Measurements from ENCODE around the gene PLA2G4F.

PLA2G4F gene

GRCh38 chr15:42163291-42163690 is 6.9 kb upstream of the PLA2G4F start:
- no peak for DNase-seq

GRCh38 chr15:42160136-42160535 is 3.7 kb upstream of the PLA2G4F start:
- DNase-seq: no peak

- no peak for DNase-seq
Observed at GRCh38 chr15:42159381-42160015, 3.1 kb upstream of the PLA2G4F start.

DNA sequence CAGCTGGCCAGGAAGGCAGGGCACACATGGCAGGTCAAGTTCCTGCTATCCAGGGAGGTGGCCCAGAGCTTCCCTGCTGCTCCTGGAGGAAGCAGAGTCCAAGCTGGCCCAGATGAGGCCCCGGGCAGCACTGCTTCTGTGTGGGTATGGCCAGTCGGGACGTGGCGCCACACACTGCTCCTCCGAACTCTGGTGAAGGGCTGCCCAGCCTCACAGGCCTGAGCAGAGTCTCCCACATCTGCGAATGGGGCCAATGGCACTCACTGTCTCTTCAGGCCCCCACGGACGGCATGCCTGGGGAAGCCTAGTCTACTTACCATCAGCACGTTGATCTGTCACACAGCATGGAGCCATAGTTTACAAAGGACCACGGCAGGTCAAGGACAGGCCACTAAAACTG is 2.5 kb upstream of the PLA2G4F start:
- DNase-seq: no peak

GRCh38 chr15:42157981-42158765 is 1.7 kb upstream of the PLA2G4F start:
- no peak for DNase-seq

- DNase-seq: no peak
Observed at GRCh38 chr15:42157381-42157780, 945 bp upstream of the PLA2G4F start.

- DNase-seq: no peak
Observed at GRCh38 chr15:42155546-42156242, 742 bp downstream of the PLA2G4F start.

- DNase-seq: no peak
Observed at GRCh38 chr15:42154956-42155355, 1.5 kb downstream of the PLA2G4F start.

GRCh38 chr15:42154212-42154941 is 2.1 kb downstream of the PLA2G4F start:
- DNase-seq: no peak

DNA sequence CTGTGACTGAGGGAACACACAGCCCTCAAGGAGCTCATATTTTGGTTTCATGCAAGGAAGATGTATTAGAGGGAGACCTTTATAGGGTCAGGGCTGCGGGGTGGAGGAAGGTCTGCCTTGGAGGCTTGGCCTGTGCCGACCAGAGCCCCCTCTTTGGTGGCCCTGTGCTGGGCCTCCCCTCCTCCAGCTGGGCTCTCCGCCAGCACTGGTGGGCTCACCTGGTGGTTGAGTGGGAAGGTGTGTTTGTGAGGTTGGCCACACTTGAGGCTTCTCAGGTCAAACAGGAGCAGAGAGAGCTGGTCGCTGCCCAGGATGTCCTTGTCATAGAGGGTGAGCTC is 2.6 kb downstream of the PLA2G4F start:
- no peak for DNase-seq

DNA sequence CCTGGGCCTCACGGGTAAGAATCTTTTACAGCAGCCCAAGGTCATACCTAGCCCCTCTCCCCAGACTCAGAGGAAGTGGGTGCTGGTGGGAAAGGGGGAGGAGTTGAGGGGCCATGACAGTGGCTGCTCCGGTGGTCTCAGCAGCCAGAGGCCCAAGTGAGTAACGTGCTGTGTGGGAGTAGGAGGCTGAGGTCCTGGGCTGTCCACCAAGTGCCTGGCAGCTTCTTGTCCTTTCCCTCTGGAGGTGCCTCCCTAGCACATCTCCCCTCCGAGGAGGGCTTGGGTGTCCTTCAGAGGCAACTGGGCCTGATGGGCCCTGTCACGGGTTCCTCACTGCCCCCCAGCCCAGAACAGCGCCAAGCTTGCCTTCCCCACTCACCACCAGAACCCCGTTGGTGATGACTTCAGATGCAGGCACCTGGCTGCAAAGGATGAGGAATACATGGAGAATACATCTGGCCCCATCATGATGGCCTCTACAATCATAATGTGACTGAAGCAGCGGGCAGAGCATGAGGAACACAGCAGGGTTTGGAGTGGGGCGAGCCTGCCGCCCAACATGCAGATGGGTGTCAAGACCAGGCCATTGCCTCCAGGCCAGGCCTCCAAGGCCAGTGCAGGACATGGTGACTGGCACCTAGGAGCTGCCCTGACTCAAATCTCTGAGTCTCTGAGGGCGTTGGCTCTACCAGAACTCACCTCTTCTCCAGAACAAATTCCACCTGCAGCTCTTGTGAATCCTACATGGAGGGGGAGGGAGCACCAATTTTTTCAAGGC is 3.3 kb downstream of the PLA2G4F start:
- DNase-seq: no peak

DNA sequence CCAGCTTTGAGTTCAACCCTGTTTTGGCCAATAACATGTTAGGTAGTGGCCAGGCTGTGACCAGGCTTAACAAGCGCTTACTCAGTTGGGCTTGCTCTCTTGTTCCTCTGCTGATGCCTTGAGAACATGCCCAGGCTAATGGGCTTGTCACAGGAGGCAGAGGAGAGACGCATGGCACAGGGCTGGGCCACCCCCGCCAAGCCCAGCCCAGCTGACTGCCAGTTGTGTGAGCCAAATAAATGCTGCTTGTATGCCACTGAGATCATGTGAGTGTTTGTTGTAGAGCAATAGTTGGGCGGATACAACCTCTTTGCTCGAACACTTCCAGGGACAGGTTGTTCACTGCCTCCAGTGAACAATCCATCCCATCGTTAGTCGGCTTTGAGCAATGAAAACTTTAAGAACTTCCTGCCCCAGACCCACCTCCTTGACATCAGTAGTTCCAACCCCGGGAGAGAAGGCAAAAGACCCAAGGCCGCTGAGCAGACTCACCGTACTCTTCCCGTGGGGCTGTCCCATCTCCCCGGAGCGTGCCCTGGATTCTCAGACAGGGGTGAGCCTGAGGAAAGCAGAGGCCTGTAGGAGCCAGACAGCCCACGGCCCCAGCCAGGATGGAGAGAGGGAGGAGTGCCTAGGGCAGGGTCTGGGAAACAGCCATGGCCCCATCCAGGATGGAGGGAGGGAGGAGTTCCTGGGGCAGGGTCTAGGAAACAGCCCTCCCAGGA is 4.1 kb downstream of the PLA2G4F start:
- no peak for DNase-seq

- DNase-seq: no peak
Observed at GRCh38 chr15:42151736-42152135, 4.7 kb downstream of the PLA2G4F start.

- DNase-seq: no peak
Observed at GRCh38 chr15:42151141-42151561, 5.3 kb downstream of the PLA2G4F start.

- DNase-seq: no peak
Observed at GRCh38 chr15:42150219-42150970, 6.0 kb downstream of the PLA2G4F start.

GRCh38 chr15:42149493-42150218 is 6.8 kb downstream of the PLA2G4F start:
- no peak for DNase-seq

DNA sequence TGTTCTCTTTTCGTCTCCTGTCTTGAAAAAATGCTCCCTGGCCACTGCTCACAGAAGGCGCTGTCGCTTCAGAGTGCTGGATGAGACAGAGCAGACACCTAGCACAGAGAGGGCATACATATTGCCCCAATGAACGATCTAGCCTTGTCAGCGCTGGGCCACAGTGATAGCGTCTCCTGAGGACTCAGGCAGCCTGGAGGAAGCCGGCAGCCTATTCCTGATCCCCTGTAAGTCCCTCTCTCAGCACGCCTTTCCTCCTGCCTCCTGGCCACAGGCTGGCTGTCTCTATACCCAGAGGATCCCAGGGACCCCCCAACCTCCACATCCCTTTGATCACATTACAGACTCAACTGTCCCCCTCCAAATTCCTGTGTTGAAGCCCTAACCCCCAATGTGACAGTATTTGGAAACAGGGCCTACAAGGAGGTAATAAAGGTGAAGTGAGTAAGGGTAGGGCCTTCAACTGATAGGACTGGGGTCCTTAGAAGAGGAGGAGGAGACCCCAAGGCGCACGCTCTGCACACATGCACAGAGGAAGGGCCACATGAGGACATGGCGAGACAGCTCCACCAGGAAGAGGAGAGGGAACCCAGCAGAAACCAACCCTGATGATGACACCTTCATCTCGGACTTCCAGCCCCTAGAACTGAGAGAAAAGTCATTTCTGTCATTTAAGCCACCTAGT is 7.5 kb downstream of the PLA2G4F start:
- DNase-seq: no peak

GRCh38 chr15:42147431-42147735 is 9.1 kb downstream of the PLA2G4F start:
- DNase-seq: no peak

DNA sequence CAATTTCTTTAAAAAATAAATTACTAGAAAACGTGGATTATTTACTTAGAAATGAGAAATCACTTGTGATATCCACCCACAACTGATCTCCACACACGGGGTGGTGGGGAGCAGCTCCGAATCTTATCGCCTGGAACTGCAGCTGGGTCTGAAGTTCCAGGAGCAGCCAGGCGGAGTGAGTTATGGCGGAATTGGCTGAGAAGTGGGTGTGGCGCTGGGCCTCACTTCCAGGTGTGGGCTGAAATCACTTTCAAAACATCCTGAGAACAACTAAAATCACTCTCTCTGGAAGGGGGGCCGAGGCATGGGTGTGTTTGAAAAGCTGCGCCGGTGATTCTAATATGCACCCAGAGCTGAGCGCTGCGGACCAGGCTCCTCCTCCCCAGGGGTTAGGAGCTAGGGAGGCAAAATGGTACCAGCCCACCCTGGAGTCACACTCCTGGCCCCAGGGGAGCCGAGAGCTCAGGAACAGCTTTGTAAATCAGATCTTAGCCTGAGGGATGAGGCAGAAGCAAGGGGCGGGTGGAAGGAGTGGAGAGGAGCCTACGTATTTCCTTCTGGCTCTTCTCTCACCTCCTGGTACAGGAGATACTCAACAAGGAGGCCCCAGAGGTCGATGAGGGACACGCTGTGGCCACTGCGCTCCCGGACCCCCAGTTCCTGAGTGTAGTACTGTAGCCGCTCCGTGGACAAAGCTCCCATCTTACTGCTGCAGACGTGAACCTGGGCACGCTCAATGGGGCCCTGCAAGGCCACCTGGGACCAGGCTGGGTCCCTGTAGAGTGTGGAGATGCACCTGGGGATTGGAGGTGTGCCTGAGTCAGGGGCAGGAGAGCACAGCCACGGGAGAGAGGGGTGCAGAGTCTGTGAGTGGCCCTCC is 9.6 kb downstream of the PLA2G4F start:
- no peak for DNase-seq

Data from GDM1 (cell line).